GM12878 (cell line): ENCODE data around the gene POU1F1.

Experiments
- BCLAF1 ChIP-seq: fragments of 450-650 bp; IDR thresholded peaks from 2 replicates; pipeline ENCODE4 v1.6.1; 2017; ENCODE audit warnings: antibody characterized with exemption, mild to moderate bottlenecking, moderate library complexity
- BRCA1 ChIP-seq: IDR thresholded peaks from 2 replicates; pipeline ENCODE4 v1.6.1; 2011; ENCODE audit warnings: low read depth, low read length, improper control_type of control experiment
- CTCF ChIP-seq, 3 experiments: IDR thresholded peaks in 2 of 3; conservative IDR thresholded peaks in 1 of 3; 2 replicates each; pipeline ENCODE4 v1.5.1; 2011; ENCODE audit warnings: low read depth in 3 of 3, low read length in 3 of 3, mild to moderate bottlenecking in 3 of 3, control low read depth in 2 of 3, moderate library complexity in 2 of 3, inconsistent platforms in 1 of 3, mixed read lengths in 1 of 3; ENCODE audit not compliant: control insufficient read depth in 2 of 3, insufficient read depth in 1 of 3; ENCODE audit errors: extremely low read depth in 1 of 3
- FOS ChIP-seq: IDR thresholded peaks from 3 replicates; pipeline ENCODE4 v1.6.1; 2011; ENCODE audit warnings: borderline replicate concordance; ENCODE audit not compliant: insufficient read length; ENCODE audit errors: extremely low read depth
- MXI1 ChIP-seq: fragments of 150-350 bp; IDR thresholded peaks from 2 replicates; pipeline ENCODE4 v1.6.1; 2011; ENCODE audit warnings: low read depth, mild to moderate bottlenecking, inconsistent platforms, low read length, improper control_type of control experiment
- MYC ChIP-seq: IDR thresholded peaks from 2 replicates; pipeline ENCODE4 v1.6.1; 2011; ENCODE audit warnings: mild to moderate bottlenecking, low read length, moderate library complexity, inconsistent platforms; ENCODE audit not compliant: insufficient read depth, insufficient replicate concordance, insufficient read length, severe bottlenecking
- NR2C2 ChIP-seq: IDR thresholded peaks from 2 replicates; pipeline ENCODE4 v1.6.1; 2011; ENCODE audit warnings: borderline replicate concordance, low read depth; ENCODE audit not compliant: control insufficient read depth, insufficient read length
- SIN3A ChIP-seq: IDR thresholded peaks from 2 replicates; pipeline ENCODE4 v1.6.1; 2012; ENCODE audit warnings: low read depth, low read length, improper control_type of control experiment
- SP1 ChIP-seq: IDR thresholded peaks from one replicate; pipeline ENCODE4 v1.6.1; 2011; ENCODE audit warnings: low read depth, low read length
- TCF7 ChIP-seq: IDR thresholded peaks from 2 replicates; pipeline ENCODE4 v1.6.1; 2014; ENCODE audit warnings: antibody characterized with exemption, borderline replicate concordance

- TF ChIP-seq CTCF (IDR thresholded peaks at IDR 0.05 in 2 of 3, conservative IDR thresholded peaks at IDR 0.05 in 1 of 3; ENCODE audit: control insufficient read depth in 2 of 3, extremely low read depth in 1 of 3, insufficient read depth in 1 of 3, low read depth in 3 of 3, low read length in 3 of 3) (no peak), NR2C2 (no peak), MXI1 (no peak), BRCA1 (no peak), FOS (no peak), BCLAF1 (no peak), SP1 (no peak), SIN3A (no peak), TCF7 (no peak), MYC (no peak)
Measured at GRCh38 chr3:87219611-87220010, 56.8 kb downstream of the POU1F1 start.
